GM12875 (cell line): ENCODE measurements around the gene TBX18.

Source experiments
- H3K4me3 ChIP-seq: one replicate; pipeline ENCODE4 v1.5.1; 2011; ENCODE audit warnings: low read depth, low read length, control low read depth
- TF ChIP-seq, protein P1 (sequence below): IDR thresholded peaks from 2 replicates; pipeline ENCODE4 v1.5.1; 2011; ENCODE audit warnings: low read depth, mild to moderate bottlenecking, control low read depth, inconsistent platforms, low read length, moderate library complexity, borderline replicate concordance; ENCODE audit not compliant: insufficient read depth

Gene TBX18

DNA sequence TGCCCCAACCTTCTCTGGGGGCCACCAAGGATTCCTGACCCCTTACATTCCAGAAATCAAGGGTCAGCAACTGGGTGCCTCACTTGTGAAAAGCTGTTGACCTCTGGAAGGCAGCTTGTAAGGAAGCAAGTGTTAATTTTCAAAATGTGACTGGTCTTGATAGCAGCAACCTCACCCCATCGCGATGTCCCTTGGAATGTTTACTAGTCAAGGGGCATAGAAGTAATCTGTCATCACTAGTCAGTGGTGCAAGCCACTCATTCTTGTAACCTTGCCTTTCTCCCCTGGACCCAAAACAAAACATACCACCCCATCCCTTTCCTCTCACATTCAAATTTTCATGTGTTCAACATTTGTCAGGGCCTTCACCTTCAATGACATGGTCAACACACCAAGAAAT is 30.5 kb downstream of the TBX18 start:
- TF ChIP-seq, protein P1, sequence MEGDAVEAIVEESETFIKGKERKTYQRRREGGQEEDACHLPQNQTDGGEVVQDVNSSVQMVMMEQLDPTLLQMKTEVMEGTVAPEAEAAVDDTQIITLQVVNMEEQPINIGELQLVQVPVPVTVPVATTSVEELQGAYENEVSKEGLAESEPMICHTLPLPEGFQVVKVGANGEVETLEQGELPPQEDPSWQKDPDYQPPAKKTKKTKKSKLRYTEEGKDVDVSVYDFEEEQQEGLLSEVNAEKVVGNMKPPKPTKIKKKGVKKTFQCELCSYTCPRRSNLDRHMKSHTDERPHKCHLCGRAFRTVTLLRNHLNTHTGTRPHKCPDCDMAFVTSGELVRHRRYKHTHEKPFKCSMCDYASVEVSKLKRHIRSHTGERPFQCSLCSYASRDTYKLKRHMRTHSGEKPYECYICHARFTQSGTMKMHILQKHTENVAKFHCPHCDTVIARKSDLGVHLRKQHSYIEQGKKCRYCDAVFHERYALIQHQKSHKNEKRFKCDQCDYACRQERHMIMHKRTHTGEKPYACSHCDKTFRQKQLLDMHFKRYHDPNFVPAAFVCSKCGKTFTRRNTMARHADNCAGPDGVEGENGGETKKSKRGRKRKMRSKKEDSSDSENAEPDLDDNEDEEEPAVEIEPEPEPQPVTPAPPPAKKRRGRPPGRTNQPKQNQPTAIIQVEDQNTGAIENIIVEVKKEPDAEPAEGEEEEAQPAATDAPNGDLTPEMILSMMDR, result no peak
- no peak overlapping the region for H3K4me3 ChIP-seq

- H3K4me3 ChIP-seq, result no peak overlapping the region
- TF ChIP-seq, protein P1, result no peak
Observed at GRCh38 chr6:84731901-84732300, 32.5 kb downstream of the TBX18 start.

DNA sequence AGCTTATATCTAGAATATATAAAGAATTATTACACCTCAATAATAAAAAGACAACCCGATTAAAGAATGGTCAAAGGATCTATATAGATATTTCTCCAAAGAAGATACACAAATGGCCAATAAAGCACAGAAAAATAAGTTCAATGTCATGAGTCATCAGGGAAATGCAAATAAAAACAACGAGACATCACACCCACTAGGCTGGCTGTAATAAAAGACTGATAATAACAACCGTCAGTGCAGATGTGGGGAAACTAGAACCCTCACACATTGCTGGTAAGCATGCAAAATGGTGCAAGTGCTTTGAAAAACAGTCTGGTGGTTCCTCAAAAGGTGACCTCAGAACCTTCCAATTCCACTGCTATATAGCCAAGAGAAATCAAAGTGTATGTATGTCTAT is 33.0 kb downstream of the TBX18 start:
- TF ChIP-seq, protein P1, result no peak
- H3K4me3 ChIP-seq, result no peak overlapping the region

- TF ChIP-seq, protein P1, result 0 out of 2 replicates have a peak, but pooled peaks have one; percentile 29
- no peak overlapping the region for H3K4me3 ChIP-seq
Observed at GRCh38 chr6:84728602-84729001, 35.8 kb downstream of the TBX18 start.

GRCh38 chr6:84719152-84719551 is 45.2 kb downstream of the TBX18 start:
- H3K4me3 ChIP-seq, result no peak overlapping the region
- TF ChIP-seq, protein P1, result no peak

DNA sequence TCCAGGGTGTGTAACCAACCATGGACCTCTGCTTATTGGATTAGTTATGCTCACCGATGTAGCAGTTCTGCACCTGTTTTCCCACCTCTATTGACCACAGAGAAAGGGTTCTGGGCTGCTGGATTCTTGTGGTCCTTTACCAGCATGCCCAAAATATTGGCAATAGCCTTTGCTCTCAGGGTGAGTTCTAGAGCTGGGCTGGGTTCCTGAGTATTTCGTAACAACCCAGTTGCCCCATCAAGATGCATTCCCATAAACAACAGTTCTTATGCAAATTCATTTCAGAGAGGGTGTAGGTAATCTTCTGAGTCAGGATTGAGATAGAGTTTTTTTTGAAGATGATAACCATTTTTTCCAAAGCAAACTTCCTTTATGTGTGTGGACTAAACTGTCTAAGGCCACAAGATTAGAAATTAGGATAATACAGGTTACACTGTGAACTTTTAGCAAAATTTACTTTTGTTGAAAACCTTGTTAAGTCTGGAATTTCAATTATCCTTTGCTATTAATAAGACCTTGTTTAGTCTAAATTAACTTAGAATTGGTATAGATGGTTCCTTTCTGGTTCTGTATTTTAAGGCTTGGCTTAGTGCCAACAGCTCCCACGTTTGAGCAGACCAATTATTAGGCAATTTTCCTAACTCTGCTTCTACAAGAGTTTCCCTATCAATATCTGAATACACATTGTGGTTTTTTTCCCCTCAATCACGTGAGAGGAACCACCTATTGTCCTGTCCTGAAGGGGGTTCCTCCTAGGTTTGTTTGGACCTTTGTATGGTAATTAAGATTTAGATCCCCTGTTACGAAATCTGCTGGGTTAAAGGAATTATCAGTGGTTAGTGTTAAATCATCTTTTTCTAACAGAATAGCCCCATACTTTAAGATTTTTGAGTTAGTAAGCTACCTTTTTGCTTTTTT is 46.1 kb downstream of the TBX18 start:
- no peak overlapping the region for H3K4me3 ChIP-seq
- TF ChIP-seq, protein P1, result no peak

DNA sequence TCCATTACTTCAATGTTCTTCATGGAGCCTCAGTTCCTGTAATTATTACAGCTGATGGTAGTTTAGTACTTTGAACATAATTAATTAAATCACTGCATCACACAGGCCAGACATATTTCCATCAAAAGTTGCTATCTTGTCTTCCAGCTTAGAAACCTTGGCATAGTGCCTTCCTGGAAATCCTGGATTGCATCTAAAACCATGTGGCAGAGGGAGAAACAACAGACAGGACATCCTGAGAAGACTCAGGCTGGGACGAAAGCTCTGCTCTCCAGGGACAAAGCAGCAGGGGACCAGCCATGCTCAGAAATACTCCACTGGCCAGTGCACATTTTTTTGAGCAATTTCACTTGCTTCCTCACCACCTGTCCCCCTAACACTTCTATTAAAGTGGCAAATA is 55.3 kb downstream of the TBX18 start:
- H3K4me3 ChIP-seq, result no peak overlapping the region
- TF ChIP-seq, protein P1, result no peak
